NCI-H128 (cell line): ENCODE measurements around the gene WWOX.
A peak's percentile ranks its signal among the peaks of the same experiment; 100 is the strongest.

Experiments
- DNase-seq: peaks from one replicate; lab custom pipeline; 2025; ENCODE audit not compliant: unreplicated experiment; lab: John Stamatoyannopoulos, UW

WWOX gene

DNA sequence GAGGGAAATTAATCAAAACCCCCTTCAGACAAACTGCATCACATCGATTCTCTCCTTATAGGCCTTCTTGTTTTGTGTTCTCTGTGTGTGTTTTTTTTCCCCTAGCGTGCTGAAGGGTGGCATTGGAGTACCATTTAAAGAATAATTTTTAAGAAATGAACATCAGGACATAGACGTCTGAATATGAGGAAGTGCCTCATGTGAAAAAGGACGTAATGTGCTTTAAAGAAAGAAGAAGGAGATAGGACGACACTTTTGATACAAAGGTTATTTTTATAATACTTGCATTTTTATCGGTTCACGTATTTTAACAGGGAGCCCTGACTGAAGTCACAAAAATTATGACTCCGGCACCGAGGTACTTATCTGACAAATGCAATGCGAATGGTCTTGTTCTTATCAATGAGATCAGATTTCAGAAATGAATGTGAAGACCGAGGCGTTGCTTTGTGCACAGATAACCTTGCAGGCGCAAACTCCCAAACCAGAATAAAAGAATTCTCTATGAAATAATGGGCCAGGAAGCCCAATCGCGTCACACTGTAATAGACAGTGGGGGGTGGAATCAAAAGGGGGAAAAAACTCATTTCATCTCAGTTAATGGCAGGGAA, 894.8 kb downstream of the WWOX start:
- no peak for DNase-seq

DNA sequence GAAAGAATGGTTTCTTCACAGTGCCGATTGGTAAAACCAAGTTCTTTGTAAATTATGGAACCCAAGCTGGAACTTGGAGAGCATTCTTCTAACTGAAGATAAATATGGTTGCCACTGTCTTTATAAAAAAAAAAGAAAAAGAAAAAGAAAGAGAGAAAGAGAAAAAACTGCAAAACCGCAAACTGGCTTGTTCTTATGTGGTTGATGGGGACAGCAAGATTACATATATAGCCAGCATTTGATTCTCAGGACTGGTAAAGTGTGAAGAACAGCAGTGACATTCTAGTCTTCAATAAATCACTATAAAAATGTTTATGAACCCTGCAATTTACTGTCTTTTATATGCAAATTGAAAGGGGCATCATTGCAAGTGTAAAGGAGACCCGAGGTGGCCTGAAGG, 896.0 kb downstream of the WWOX start:
- no peak for DNase-seq

DNA sequence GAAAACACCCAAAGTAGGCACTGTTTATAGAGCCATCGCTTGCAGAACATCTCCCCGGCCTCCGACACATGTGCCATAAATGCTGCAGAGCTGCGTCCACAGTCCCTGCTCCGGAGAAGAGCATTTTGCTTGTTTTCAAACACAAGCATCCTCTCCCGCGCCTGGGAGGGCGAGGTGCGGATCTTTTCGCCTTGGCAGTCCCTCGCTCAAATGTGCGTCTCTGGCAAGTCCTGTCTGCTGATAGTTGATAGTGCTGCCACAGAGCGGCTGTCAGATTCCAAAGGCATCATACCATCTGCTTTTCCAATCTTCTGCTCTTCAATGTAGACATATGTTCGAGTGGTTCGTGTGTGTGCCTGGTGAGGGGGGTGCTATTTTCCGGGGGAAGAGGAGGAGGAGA, 897.3 kb downstream of the WWOX start:
- DNase-seq = no peak

DNA sequence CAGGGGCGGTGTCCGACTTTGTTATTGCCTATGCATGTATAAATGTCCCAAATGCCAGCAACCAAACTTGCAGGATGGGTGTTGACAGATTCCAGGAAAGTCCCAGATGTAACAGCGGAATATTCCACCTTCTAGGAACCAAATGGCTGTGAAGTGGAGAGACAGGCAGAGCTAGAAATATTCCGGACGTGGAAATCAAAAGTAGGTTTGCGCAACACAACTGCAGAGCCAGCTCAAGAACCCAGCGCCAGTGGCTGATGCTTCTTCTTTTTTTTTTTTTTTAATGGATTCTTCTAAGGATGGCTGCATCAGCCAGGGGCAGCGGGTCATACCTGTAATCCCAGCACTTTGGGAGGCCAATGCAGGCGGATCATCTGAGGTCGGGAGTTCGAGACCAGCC, 899.4 kb downstream of the WWOX start:
- DNase-seq = no peak

DNA sequence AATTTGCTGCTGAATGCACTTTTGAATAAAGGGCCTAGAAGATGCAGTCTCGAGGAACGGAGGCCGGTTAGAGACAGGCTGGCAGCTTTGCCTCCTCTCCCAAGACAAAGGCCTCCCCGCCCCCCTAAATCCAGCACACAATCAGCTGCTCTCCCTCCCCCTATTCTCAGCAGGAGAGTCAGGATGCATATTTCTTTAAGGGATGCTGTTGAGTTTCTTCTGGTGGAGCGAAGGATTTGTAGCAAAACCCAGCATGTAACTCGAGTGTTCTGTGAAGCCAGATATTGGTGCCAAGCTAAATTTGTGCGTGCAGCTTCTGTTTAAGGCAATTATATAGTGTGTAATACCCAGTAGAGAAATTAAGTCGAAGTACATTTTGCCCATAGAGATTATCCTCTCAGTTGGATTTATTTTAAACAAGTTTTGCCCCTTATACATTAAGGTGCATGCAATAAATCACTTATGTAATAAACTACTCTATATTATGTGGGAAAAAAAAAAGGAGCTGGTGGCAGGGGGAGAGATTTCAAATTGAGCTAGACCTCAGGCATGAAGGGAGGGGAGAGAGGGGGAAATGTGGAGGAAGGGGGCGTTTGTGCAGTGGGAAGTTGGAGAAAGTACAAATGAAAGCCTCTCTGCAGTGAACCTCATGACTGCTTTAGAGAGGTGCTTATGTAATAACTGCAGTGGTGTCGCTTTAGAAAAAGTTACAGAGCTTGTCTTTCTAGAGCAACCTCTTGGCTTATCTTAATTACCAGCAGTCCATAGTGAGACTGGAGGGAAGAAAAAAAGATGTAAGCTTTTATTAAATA, 901.9 kb downstream of the WWOX start:
- DNase-seq = no peak

DNA sequence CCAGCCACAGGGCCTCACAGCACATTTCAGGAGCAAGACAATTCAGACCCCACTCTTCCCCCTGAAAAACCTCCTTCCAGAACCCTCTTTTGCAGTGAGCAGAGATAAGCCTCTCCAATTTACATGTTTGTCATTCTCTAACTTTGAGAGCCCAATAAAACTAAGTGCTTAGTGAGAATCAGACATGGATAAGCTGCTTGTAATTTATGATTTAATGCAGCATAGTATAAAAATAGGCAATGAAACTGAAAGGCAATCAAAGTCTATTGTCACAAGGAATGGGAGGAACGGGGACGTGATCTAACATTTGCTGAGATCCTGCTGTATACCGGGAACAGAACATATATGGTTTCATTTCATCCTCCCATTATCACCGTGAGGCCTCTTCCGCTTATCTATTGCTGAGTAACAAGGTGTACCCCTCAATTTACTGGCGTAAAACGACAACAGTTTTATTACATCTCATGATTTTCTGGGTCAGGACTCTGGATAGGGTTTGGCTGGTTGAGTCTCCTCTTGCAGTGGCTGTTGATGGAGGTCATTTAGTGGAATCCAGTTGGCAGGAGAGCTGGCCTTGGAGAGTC, 903.7 kb downstream of the WWOX start:
- no peak for DNase-seq

DNA sequence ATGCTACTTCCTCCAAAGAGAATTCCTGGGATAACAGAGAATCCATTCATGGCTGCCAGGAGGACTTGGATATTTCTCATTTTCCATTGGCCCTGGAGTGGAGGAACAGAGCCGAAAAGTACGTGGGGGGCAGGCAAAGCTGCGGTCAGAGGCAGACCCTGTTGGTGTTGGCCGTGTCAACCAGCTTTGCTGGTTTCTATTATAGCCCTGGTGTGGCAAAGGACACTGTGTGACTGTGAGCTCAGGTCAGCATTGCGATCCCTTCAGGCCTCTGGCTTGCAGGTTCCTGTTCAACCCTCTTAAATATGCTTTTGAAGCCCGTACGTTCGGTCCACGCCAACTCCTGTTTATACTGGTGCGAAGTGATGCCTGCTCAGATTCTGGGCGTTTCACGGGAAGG, 904.9 kb downstream of the WWOX start:
- DNase-seq = no peak

DNA sequence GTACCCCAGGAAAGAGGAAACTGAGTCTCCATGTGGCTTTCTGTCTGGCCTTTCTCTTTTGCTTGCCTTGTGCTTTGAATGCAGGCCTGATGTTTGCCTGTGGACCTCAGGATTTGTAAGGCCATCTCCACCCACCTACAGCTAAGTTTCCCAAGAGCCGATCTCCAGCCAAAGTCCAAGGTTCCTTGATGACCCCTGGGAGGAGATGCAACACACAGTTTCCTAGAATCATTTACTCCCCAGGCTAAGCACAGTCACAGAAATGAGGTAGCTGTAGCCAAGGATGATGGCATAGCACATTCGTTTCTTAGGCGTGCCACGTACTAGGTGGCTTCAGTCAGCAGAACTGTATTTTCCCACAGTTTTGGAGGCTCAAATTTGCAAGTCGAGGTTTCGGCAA, 905.6 kb downstream of the WWOX start:
- DNase-seq = no peak

DNA sequence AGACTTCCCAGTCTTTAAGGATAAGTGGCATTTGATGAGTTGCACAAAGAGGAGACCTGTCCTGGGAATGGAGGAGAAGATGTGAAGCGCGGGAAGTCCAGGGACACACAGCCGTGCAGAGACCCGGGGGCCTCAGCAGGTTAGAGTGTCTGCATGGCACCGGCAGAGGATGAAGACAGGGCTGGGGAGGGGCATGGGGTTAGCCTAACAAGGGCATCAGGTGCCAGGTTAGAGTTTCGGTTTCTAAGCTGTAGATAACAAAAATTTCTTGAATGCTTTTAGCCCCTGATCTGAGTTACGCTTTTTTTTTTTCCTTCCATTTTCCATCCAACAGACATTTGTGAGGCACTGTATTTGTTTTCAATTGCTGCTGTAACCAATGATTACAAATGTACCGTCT, 906.8 kb downstream of the WWOX start:
- DNase-seq = no peak

DNA sequence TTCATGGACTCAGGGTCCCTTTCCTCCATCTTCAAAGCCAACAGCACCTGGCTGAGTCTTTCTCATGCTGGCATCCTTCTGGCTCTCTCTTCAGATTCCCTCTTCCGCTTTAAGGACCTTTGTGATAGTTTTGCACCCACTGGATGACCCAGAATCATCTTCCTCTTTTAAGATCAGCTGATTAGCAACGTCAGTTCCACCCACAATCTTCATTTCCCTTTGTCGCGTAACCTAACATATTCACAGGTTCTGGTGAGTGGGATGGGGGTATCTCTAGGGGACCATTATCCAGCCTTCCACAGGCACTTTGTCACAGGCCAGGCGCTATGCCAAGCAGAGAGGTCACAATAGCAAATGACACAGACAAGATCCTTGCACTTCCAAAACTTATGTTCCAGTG, 907.3 kb downstream of the WWOX start:
- DNase-seq = no peak

DNA sequence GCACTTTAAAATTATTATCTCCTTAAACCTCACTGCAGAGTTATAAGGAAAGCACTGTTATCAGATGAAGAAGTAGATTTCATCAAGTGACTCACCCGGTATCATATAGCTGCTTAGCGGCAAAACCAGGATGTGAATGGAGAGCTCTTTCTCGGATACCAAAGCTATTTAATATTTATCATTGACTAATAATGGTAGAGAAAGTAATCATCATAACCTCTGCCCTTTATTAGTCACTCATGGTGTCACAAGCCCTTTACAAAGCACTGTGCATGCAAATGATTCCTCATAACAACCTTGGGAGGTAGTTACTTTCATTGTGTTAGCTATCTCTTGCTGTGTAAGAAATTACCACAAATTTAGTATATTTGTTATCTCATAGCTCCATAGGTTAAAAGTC, 908.2 kb downstream of the WWOX start:
- no peak for DNase-seq

DNA sequence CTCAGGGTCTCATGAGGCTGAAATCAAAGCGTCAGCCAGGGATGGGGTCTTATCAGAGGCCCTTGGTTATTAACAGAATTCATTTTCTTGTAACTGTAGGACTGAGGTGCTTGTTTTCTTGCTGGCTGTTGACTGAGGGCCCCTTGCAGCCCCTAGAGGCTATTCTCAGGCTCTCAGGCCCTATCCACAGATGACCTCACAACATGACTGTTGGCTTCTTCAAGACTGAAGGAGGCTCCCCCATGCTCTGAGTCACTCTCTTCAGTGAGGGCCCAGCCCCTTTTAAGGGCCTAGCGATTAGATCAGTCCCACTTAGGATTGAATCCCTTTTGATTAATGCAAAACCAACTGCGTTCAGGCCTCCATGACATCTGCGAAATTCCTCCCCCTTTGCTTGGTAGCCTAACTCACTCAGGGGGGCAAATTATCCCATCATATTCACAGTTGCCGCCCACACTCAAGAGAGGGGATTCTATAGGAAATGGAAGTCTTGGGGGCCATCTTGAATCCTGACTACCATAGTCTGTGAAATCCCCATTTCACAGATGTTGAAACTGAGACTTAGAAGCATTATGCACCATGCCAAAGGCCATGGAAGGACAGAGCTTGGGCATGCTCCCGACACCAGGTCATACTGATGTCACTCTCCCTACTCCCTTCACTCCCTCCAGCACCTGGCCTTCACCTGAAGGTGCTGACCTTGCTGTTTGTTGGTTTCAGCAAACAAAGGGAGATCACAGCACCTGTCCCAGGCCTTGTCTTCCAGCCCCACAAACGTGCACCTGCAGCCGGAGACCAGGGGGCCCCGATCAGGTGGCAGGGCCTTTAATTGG, 908.8 kb downstream of the WWOX start:
- no peak for DNase-seq

DNA sequence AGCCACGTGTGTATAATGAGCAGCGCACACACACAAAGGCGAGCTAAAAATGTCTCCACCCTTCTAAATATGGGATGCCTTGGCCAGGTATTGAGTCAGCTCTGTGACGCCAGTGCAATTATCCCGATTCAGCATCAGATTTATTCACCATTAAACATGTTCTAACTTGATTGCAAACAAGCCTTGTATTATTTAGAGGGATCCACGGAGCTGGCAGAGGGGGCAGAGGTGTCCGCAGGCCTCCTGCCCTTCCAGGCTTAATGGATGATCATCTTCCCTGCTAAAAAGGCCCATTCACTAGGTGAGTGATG, 909.4 kb downstream of the WWOX start:
- DNase-seq = peak; percentile 32

DNA sequence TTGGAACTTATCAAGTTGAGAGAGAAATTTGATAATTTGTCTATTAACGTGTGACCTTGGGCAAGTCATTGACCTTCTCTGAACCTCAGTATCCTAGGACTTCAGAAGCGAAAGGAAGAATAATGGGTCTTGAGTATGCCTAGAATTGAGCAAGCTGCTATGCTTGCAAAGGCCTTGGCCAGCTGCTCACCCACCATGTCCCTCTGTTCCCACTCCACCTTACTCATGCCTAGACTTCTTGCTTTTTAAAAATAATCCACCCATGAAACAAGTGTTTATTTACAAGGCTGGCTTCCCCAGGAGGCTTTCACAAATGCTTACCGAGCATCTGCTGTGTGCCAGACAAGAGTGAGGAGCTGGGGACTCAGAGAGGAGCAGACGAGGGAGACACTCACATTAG, 910.4 kb downstream of the WWOX start:
- DNase-seq = no peak

DNA sequence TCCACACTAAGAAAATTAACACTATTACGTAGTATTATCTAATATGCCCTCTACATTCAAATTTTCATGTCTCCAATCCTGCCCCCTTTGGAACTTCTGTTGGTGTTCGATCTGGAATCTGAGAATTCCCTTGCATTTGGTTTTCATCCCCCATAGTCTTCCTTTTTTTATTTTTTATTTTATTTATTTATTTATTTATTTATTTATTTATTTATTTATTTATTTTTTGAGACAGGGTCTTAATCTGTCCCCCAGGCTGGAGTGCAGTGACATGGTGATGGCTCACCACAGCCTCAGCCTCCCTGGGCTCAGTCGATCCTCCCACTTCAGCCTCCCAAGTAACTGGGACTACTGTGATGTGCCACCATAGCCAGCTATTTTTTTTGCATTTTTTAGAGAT, 911.8 kb downstream of the WWOX start:
- no peak for DNase-seq

DNA sequence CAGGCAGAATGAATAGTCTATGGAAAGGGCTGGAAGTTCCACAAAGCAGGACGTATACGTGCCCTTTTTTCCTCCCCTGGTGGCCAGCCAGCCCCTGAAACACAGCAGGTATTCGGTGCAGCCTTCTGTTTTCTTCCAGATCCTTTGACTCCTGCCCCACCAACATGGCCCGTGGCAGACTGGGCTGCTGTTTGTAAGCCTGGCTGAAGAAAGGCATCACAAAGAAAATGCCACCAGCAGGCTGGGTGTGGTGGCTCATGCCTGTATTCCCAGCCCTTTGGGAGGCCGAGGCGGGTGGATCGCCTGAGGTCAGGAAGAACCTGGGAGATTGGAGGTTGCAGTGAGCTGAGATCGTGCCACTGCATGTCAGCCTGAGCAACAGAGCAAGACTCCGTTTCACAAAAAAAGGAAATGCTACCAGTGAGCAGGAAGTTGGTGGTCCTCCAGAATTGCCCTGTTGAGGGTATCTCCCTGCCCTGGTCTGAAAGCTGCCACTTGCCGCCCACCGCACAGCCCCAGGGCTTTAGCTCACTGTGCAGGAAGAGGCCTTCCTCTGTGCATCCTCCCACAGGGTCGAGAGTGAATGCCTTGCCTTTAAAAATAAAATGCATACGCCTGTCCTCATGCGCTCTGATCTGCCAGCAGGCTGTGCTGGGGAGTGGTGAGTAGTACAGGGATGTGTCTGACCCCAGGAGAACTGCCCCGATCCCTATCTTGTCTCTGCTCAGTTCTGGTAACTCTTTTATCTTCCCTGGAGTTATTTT, 913.4 kb downstream of the WWOX start:
- DNase-seq = no peak

DNA sequence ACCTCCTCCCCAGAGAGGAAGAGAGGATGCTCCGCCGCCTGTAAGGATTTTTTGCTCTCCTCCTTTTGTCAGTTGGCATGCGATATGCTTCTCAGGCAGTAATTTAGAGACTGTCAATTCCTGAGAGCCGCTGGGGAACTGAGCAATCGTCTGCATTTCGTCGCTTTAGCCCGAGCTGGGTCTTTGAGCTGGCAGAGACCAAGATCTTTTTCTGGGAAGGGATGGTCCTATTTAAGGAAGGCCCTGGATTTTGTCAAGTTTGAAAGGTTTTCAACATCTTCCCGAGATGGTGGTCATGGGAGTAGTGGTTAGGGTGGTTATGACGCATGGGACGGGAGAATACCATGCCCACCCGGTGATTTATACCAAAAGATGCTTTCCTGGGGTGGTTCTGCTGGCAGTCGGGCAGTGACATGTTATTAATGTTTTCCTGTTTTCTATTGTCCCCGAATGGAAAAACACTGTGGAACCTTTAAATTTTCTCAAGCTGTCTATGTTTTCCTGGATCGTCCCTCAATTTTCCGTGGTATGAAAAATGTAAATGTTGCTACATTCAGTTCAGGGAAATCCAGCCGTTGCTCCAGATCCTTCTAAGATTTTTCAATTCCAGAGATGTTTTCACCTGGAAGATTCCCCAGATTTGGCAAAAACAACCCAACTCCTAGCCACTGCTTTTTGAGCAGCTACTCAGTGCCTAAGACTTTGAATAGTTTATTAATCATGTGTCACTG, 914.6 kb downstream of the WWOX start:
- no peak for DNase-seq

DNA sequence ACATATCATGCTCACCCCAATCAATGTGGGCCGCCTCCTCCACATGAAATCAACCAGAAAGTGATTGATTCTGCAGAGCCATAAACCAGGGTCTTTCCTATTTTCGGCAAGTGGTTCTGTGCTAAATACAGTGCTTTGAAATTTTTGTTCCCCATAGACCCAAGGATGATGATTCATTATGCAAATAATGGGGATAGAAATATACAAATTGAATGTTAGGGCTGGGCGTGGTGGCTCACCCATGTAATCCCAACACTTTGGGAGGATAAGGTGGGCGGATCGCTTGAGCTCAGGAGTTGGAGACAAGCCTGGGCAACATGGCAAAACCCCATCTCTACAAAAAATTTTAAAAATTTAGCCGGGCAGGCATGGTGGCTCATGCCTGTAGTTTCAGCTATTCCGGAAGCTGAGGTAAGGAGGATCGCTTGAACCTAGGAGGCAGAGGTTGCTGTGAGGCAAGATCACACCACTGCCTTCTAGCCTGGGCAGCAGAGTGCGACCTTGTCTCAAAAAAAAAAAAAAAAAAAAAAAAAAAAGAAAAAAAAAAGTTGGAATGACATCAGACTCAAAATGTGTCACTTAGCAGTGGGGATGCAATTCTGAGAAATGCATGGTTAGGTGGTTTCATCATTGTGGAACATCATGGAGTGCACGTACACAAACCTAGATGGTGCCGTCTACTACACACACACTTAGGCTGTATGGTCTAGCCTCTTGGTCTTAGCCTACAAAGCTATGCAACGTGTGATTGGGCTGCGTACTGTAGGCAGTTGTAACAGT, 919.4 kb downstream of the WWOX start:
- no peak for DNase-seq

DNA sequence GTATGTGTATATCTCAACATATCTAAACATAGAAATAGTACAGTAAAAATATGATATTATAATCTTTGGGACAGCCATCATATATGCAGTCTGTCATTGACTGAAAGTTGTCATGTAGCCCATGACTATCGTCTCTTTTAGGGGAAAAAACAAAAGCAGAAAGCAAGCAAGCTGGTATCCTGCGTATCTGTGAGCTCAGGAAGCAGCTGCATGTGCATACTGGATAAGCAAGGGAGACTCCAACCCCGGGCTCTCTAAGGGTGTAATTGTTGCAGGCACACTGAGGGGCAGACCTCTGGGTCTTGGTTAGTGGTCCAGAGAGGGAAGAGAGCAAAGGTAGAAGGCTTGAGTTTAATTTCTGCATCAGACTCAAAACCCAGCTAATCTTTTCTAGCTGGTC, 920.0 kb downstream of the WWOX start:
- no peak for DNase-seq
